ENCODE results near the gene FTO.

DNA sequence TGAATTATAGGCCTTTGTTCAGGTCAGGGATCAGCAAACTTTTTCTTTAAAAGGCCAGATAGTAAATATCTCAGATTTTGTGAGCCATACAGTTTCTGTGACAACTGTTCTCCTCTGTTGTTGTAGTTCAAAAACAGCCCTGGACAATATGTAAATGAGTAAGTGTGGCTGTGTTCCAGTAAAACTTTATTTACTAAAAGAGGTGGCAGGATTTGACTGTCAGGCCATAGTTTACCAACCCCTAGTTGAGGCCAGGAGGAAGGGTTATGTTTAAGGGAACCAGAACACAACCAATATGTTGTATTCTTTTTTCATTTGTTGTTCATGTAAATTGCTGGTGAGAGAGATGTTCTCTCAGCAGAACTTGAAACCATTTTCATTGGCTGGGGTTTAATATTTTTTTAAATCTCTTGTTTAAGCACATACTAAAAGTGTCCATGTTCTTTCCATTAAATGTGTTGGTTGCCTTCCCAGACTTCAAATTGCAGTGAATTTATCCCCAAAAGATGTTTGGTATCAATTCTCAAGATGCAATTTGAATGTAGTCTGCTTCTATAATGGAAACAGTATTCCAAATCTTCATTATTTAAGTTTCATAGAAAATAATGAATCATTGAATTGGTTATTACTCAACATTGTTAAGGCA, 260.3 kb downstream of the FTO start:
- TF ChIP-seq, protein P1, sequence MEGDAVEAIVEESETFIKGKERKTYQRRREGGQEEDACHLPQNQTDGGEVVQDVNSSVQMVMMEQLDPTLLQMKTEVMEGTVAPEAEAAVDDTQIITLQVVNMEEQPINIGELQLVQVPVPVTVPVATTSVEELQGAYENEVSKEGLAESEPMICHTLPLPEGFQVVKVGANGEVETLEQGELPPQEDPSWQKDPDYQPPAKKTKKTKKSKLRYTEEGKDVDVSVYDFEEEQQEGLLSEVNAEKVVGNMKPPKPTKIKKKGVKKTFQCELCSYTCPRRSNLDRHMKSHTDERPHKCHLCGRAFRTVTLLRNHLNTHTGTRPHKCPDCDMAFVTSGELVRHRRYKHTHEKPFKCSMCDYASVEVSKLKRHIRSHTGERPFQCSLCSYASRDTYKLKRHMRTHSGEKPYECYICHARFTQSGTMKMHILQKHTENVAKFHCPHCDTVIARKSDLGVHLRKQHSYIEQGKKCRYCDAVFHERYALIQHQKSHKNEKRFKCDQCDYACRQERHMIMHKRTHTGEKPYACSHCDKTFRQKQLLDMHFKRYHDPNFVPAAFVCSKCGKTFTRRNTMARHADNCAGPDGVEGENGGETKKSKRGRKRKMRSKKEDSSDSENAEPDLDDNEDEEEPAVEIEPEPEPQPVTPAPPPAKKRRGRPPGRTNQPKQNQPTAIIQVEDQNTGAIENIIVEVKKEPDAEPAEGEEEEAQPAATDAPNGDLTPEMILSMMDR (IDR thresholded peaks at IDR 0.05), result no peak
- no peak for TF ChIP-seq POLR2AphosphoS5 (IDR thresholded peaks at IDR 0.05)

Measured in prostate gland (tissue), 2 donors.